HG03025 (cell line): ENCODE data around the gene ARL4D.
"Not testable (repeated sequence)": the region's sequence is repeated elsewhere in the genome, so short reads cannot be mapped to it uniquely, and the experiment has no call there.

ENCODE experiments used
- ATAC-seq: cut with Tn5 transposase; IDR thresholded peaks from one replicate; pipeline ENCODE4 v1.9.1; 2021; ENCODE audit warnings: mild to moderate bottlenecking, moderate library complexity; ENCODE audit not compliant: unreplicated experiment, low FRiP score

The ARL4D gene

DNA sequence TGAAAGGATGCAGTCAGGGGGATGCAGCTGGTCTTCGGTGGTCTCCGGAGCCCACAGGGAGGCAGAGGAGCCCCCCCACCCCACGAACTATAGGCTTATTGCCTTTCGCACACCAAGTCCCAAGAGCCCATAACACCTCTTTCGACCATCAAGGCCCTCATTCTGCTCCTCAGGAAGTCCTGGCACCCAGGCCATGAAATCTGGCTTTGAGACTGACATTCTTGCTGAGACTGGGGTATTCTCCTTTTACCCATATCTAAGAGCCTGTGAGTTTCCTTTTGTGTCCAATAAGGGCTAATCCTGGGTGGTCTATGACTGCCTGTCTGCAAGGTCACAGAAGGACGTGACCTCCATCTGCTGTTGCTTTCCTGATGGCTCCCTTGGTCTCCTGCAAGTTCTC is 6.4 kb upstream of the ARL4D start:
- ATAC-seq = no peak

DNA sequence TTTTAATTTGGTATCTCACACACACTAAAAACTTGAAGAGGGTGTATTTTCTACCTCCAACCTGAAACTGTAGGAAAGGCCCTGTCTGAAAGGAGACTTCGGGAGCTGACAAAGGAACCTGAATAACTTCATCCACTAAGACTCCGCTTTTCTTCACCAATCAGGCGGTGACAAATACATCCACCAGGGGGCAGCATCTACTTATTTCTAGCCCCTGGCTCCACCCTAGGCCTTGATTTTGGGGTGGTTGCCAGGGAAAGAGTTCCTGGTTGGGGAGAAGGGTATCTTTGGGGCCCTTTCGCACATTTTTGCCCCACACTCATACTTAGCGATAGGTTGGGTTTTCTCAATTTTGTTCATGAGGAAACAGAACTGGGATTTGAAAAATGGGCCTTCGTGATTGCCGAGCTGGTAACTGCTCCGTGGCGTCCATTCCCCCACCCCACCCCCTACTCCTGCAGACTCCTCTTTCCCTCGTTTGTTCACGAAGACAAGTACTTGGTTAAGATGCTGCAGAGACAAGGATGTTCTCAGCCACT is 4.8 kb upstream of the ARL4D start:
- no peak for ATAC-seq

- ATAC-seq = not testable (repeated sequence)
Observed at GRCh38 chr17:43394696-43395095, 4.1 kb upstream of the ARL4D start.

GRCh38 chr17:43395165-43395564 is 3.6 kb upstream of the ARL4D start:
- ATAC-seq = no peak

DNA sequence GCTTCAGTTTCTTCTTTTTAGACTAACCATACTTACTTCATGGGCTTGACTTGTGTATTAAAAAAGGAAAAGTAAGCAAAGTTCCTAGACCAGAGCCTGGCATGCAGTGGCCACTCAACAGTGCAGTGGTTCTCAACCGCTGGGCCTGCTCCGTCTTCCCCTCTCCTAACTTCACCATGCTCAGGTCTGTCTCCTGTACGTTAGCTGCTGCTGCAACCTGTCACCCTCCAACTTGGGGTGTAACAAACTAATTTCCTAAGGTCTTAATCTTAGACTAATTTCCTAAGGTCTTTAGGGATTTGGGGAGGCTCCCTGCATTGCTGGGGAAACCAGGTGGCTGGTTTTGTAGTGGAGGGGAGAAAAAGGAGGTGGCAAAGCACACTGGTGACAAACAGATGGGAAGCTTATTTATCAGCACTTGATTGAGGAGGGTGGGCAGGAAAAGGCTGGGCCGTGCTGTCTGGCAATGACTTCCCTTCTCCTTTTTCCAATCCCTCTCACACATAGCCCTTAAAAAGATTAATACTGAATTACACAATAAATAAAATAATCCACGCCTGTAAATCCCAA is 2.2 kb upstream of the ARL4D start:
- ATAC-seq = no peak

DNA sequence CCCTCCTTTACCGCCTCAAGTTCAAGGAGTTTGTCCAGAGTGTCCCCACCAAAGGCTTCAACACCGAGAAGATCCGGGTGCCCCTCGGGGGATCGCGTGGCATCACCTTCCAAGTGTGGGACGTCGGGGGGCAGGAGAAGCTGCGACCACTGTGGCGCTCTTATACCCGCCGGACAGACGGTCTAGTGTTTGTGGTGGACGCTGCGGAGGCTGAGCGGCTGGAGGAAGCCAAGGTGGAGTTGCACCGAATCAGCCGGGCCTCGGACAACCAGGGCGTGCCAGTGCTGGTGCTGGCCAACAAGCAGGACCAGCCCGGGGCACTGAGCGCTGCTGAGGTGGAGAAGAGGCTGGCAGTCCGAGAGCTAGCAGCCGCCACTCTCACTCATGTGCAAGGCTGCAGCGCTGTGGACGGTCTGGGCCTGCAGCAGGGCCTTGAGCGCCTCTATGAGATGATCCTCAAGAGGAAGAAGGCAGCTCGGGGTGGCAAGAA is 1.1 kb downstream of the ARL4D start:
- ATAC-seq = no peak

DNA sequence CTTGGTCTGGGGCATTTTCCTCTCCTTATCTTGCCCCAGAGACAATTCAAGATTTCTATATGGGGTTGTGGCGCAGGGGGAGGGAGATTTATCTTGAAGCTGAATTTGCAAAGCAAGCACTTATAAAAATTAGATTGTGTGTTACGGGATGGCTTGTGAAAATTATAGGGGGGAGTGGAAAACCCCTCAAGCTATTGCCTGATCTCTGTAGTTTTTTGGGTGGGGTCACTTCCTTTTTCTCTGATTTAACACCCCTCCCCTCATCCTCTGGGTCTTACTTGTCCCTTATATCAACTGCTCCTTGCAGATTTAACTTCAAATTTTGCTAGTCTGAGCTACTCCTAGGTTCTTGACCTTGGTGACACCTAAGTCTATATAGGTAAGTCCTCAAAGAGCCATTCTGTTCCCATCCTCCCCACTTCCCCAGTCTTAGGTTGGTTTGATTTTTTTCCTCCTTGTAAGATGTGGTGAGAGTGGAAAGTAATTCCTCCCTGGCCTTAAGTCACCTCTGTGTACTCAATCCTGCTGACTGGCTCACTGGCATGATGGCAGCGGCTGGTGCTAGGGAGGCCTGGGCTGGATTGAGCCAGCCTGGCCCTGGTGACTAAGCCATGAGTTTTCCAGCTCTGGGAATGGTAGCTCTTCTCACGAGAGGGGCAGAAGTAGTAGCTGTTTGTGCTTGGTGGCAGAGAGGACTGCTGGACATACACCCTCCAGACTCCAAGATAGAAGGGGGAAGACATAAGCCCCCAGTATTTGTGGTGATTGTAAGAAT is 2.3 kb downstream of the ARL4D start:
- ATAC-seq = no peak

GRCh38 chr17:43402078-43402477 is 3.3 kb downstream of the ARL4D start:
- ATAC-seq = no peak

DNA sequence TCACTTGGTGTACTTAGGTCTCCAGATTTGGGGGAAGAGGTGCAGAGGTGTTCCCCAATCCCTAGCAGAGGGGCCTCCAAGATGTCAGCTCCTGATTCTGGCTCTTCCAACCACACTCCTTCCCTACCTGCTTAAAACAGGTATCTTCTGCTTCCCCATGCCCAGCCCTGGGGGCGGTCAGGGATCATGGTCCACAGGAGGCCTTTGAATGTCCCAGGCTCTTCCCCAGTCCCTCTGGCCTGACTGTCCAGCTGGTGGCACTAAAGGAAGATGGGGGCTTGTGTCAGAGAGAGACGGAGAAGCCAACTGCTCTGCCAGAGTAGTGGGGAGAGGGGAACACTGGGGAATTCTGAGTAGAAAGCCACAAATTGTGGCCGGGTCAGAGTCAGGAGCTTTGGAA is 3.8 kb downstream of the ARL4D start:
- no peak for ATAC-seq

- ATAC-seq = no peak
Observed at GRCh38 chr17:43403846-43404245, 5.1 kb downstream of the ARL4D start.

DNA sequence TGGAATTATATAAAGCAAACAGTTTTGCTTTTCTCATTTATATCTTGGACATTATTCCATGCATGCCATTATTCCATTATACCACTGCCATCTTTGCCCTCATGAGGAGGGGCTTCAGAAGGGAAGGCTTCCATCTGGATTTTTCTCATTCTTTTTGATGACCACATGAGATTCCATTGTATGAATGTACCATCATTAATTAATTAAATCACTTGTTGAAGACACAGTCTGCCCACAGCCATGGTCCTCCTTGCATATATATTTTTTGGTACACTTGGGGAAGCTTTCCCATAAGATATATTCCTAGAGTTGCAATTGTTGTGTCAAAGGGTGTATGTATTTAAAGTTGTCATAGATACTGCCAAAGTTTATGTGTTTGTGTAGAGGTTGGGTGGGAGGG is 7.1 kb downstream of the ARL4D start:
- ATAC-seq = no peak

DNA sequence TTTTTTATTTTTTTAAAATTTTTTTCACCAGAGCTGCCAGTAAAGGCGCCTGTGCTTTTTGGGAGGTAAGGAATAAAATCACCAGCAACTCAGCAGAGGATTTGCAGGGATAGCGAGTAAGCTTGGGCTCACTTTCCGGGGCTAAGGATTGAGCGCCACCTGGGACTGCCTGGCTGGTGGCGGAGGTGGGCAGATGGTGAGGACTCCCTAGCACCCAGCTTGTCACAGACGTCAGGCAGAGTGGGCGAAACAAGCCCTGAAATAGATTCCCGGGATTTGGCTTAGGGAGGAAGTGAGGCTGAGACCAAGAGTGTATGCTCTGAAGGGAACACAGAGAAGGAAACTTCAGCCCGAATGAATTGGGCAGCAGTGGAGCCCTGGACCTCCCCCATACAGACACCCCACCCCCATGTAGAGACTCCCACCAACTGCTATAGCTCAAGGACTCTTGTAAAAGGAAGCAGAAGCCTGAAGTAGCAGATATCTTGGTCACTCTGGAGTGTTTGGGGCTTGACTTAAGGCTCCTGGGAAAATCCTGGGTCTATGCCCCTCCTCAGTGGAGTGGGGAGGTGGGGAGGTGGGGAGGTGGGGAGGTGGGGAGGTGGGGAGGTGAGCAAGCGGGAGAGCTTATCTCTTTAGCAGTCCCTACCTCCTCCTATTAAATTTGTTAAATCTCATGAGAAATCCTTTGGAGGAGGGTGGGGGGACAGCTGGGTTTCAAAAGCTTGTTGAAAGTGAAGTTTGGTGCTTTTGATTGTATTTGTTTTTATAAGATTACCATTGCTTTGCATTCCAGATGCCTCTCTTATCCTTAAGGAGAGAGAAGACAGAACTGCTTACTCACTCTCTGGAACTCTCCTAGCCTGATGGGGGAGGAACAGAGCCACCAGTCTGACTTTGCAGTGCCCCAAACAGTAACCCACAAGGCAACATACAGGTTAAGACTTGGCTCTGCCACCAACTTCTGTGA is 8.2 kb downstream of the ARL4D start:
- no peak for ATAC-seq

DNA sequence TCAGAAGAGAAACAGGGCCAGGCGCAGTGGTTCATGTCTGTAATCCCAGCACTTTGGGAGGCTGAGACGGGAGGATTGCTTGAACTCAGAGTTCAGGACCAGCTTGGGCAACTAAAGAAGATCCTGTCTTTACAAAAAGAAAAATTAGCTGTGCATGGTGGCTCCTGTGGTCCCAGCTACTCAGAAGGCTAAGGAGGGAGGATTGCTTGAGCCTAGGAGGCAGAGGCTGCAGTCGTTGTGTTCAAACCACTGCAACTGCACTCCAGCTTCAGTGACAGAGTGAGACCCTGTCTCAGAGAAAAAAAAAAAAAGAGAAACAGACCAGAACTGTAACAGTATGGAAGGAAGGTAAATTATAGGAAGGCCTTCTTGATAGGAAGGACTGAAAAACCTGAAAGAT is 10.3 kb downstream of the ARL4D start:
- ATAC-seq = no peak

- ATAC-seq = no peak
Observed at GRCh38 chr17:43410557-43411368, 12.0 kb downstream of the ARL4D start.

DNA sequence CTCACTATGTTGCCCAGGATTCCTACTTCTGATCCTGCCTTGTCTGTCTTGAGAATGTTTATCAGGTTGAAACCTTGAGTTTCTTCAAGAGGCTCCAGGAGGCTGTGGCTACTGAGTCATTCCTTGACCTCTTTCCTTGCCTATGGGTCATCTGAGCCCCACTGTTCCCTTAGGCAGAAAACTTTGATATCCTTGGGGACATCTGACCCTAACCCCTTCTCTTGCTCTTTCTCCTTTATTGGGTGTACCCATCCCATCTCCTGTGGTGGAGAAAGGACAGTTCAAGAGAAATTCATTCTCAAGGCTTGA is 12.5 kb downstream of the ARL4D start:
- no peak for ATAC-seq

DNA sequence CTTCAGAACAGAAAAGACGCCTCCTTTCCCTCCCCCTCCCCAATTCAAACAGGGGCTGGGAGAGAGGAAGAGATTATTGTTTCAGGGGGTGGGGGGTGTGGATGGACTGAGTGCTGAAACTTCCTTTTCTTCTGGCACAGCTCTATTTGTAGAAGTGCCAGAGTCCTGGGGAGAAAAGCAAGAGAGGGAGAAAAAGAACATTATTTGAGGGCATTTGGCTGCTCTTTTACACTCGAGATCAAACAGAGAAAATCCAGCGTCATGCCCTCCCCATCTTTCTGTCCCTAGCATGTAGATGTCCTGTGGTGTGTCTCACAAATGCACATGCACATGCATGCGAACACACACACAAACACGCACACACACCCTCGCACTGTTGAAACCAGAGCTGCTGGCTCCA is 13.0 kb downstream of the ARL4D start:
- no peak for ATAC-seq

DNA sequence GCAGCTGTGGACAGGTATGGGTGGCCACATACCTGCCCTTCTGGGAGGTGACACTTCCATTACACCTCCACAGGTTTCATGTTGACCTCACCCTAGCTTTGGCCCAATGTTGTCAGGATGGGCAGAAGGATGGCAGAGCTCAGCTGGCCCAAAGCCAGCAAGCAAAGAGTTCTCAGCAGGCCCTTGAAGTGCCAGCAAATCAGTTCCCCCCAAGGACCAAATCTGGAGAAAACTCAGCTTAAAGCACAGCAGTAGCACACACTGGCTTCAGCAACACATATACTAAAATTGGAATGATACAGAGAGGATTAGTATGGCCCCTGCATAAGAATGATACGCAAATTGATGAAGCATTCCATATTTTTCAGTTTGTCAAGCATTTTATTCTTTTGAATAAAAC is 13.4 kb downstream of the ARL4D start:
- ATAC-seq = no peak

DNA sequence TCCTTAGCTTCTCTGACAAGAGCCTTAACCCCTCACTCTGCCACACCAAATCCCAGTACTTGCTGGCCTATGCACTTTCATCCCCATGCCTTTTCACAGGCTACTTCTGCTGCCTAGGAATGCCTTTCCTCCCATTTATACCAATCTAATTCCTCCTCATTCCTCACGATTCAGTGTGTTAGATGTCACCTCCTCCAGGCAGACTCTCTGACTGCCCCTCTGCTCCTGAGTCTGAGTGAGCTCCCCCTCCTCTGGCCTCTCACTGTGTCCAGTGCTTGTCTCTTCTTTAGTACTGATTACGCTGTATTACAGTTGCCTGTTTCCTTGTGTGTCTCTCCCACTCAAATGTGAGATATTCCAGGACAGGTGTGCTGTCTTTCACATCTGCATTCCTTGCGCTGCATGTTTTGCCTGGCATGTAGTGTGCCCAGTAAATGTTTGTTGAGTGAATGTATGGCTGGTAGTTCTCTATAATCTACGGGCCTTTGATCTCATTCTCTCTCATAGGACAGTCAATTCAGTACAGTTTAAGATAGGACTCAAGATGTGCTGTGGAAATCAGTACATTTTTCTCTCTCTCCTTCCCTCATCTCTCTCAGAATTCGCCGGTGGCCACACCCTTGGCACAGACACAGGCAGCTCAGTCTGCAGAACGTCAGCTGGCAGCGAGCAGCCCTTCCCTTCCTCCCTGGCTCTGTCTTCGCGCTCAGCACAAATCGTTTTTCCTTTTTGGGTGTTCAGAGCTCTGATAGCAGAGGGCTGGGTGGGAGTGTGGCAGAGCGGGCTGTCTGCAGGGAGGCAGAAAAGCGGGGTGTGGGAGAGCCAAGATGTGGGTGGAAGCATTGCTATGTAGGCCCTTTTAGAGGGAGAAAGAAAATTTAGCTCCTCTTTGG is 18.5 kb downstream of the ARL4D start:
- ATAC-seq = no peak
